Endodermal cell (in vitro differentiated cells): ENCODE measurements around the gene DNAJA4. TPM values are rescaled to one million over a fixed set of nuclear protein-coding genes. Genes with fewer than 3 reads are reported as not detected.
A peak's percentile ranks its signal among the peaks of the same experiment; 100 is the strongest.

Experiments
- DNase-seq: peaks from one replicate; pipeline ENCODE4 v3.0.0-alpha.2; 2017
- H3K27ac ChIP-seq: 2 replicates; pipeline ENCODE4 v1.5.1; 2013; ENCODE audit warnings: mild to moderate bottlenecking, low read depth, low read length, moderate library complexity
- H3K27me3 ChIP-seq: 2 replicates; pipeline ENCODE4 v1.6.1; 2013; ENCODE audit warnings: mild to moderate bottlenecking, low read length, moderate library complexity; ENCODE audit not compliant: insufficient read depth, control insufficient read depth, poor library complexity, severe bottlenecking
- H3K36me3 ChIP-seq: 2 replicates; pipeline ENCODE4 v1.7.0; 2013; ENCODE audit warnings: mild to moderate bottlenecking, low read length, moderate library complexity; ENCODE audit not compliant: control insufficient read depth, insufficient read depth
- H3K4me1 ChIP-seq: one replicate; pipeline ENCODE4 v1.7.0; 2013; ENCODE audit warnings: low read length; ENCODE audit not compliant: control insufficient read depth, insufficient read depth
- H3K4me3 ChIP-seq: 2 replicates; pipeline ENCODE4 v1.5.1; 2013; ENCODE audit warnings: mild to moderate bottlenecking, low read length, moderate library complexity
- H3K9ac ChIP-seq: 2 replicates; pipeline ENCODE4 v1.6.1; 2013; ENCODE audit warnings: mild to moderate bottlenecking, low read length, moderate library complexity; ENCODE audit not compliant: poor library complexity, severe bottlenecking; ENCODE audit errors: extremely low read depth
- H3K9me3 ChIP-seq: 2 replicates; pipeline ENCODE4 v1.6.1; 2013; ENCODE audit warnings: mild to moderate bottlenecking, low read length, moderate library complexity; ENCODE audit not compliant: control insufficient read depth
- H3K27ac Mint-ChIP-seq: 2 replicates; pipeline ENCODE4 v1.8.0; 2020; ENCODE audit warnings: mixed read lengths
- H3K27me3 Mint-ChIP-seq: 2 replicates; pipeline ENCODE4 v1.8.0; 2021; ENCODE audit warnings: mild to moderate bottlenecking, mixed read lengths; ENCODE audit not compliant: insufficient read depth
- H3K36me3 Mint-ChIP-seq: 2 replicates; pipeline ENCODE4 v1.8.0; 2020; ENCODE audit warnings: low read depth, mixed read lengths
- H3K4me1 Mint-ChIP-seq: 2 replicates; pipeline ENCODE4 v1.8.0; 2020; ENCODE audit warnings: mixed read lengths
- H3K4me3 Mint-ChIP-seq: 2 replicates; pipeline ENCODE4 v1.8.0; 2020; ENCODE audit warnings: mild to moderate bottlenecking, moderate library complexity, mixed read lengths
- H3K9me3 Mint-ChIP-seq: 2 replicates; pipeline ENCODE4 v1.8.0; 2020; ENCODE audit warnings: mild to moderate bottlenecking, mixed read lengths
- WGBS, 2 experiments: methylation state at CpG; one replicate each; pipeline versions ENCODE4 v1.1.5 to v1.1.7; 2013; ENCODE audit warnings: missing lambda C conversion rate in 2 of 2, mixed read lengths in 1 of 2; ENCODE audit not compliant: insufficient coverage in 1 of 2, insufficient read length in 1 of 2; 5-methylcytosine and 5-hydroxymethylcytosine counted together
- total RNA-seq, 2 donors: library from RNA; stranded (reverse); fragmentation: NEBNext Ultra II Directional in 1 of 2; extraction: Animal tissue kit (Norgen Biotek cat#: 25700) in 1 of 2; gene quantifications; 2 replicates in 1 of 2; 3 replicates in 1 of 2; pipeline ENCODE4 v1.2.1, GENCODE V29; 2021
- TF ChIP-seq, protein P1 (sequence below): fragments of 200-600 bp; sonication (generic); conservative IDR thresholded peaks from 2 replicates; pipeline ENCODE4 v1.5.0; 2021; ENCODE audit warnings: antibody characterized with exemption, mild to moderate bottlenecking

DNAJA4 gene
- total RNA-seq, 2 donors from 2014 or later = 4.9 to 18.5 TPM

DNA sequence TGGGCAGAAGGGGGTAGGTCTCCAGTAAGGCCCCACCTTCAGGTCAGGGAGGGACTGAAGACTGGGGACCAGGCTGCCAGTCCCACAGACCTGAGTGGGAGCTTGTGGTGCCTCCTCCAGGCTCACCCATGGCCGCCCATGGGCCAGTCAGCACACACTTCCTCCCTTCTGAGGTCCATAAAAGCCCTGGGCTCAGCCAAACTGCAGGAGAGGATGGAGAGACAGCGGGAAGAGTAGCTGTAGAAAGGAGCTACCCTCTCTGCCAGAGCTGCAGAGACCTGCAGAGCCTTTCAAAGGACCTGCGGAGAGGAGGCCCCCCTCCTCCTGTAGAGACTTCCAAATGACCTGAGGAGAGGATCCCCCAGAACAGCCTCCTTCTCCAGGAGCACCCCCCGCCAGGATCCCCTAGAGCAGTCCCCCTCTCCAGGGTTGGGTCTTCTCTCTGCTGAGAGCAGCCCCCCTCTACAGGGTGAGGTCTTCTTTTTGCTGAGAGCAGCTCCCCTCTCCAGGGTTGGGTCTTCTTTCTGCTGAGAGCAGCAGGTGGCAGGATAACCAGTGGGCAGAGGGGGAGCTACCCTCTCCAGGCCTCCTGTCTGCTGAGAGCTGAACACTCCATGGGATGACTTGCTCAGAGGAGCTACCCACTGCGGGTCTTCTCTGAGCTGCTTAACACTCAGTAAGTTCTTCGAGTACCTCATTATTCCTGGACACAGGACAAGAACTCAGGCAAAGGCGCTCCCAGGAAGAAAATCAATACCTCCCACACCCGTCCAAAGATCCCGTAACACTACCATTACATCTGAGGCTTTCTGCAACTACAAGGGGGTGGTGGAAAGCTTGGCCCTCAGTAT is 40.1 kb downstream of the DNAJA4 start:
- Histone ChIP-seq H3K27me3 (peaks cover 27% of the 10 kb centered on the region), H3K9me3 (no peaks in the 10 kb centered on the region), H3K4me3 (no peak overlapping the region), H3K4me1 (no peaks in the 10 kb centered on the region), H3K9ac (no peak overlapping the region), H3K36me3 (no peaks in the 10 kb centered on the region), H3K27ac (no peak overlapping the region)
- Mint-ChIP-seq H3K27me3 (peaks cover 10% of the 10 kb centered on the region), H3K4me3 (peak overlapping the region; percentile 60), H3K36me3 (no peaks in the 10 kb centered on the region), H3K27ac (no peak overlapping the region), H3K4me1 (no peaks in the 10 kb centered on the region), H3K9me3 (no peaks in the 10 kb centered on the region)
- TF ChIP-seq, protein P1, sequence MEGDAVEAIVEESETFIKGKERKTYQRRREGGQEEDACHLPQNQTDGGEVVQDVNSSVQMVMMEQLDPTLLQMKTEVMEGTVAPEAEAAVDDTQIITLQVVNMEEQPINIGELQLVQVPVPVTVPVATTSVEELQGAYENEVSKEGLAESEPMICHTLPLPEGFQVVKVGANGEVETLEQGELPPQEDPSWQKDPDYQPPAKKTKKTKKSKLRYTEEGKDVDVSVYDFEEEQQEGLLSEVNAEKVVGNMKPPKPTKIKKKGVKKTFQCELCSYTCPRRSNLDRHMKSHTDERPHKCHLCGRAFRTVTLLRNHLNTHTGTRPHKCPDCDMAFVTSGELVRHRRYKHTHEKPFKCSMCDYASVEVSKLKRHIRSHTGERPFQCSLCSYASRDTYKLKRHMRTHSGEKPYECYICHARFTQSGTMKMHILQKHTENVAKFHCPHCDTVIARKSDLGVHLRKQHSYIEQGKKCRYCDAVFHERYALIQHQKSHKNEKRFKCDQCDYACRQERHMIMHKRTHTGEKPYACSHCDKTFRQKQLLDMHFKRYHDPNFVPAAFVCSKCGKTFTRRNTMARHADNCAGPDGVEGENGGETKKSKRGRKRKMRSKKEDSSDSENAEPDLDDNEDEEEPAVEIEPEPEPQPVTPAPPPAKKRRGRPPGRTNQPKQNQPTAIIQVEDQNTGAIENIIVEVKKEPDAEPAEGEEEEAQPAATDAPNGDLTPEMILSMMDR = no peak
- peak; percentile 60 for DNase-seq
- 89% methylated on average over 4 to 9 of the region's 9 CpGs for WGBS, 2 experiments

DNA sequence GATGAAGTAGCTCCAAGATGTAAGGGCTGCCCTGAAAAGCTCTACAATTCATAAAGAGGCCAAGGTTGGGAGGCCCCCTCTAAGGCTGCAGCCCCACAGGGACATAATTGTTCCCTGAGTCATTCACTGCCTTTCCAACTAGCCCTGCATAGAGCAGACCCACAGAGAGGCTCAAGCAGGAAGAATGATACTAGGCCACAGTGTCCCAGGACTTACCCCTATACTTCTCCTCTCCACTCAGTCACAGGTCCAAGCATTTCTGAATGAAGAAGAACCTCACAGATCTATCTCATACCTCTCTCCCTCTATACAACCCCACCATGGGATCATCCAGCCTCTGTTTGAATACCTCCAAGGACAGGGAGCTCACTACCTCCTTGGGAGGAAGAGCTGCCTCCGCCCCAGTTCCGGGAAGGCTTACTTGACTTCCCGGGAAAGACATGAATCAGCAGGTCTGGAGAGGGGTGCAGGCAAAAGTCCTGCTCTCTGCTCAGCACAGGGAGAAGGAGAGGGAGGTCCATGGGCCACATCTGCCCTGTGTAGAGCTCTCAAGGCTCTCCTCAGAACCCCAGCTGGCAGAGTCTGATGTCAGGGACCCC is 41.9 kb downstream of the DNAJA4 start:
- H3K36me3 Mint-ChIP-seq = no peaks in the 10 kb centered on the region
- Histone ChIP-seq H3K27me3 (peaks cover 17% of the 10 kb centered on the region), H3K9ac (no peak overlapping the region), H3K4me3 (no peak overlapping the region), H3K9me3 (no peaks in the 10 kb centered on the region), H3K27ac (no peak overlapping the region), H3K36me3 (no peaks in the 10 kb centered on the region), H3K4me1 (no peaks in the 10 kb centered on the region)
- no peaks in the 10 kb centered on the region for H3K4me1 Mint-ChIP-seq
- TF ChIP-seq, protein P1 = no peak
- H3K27ac Mint-ChIP-seq = no peak overlapping the region
- WGBS, 2 experiments = 93 to 94% methylated on average over 3 of the region's 3 CpGs
- H3K4me3 Mint-ChIP-seq = no peak overlapping the region
- no peaks in the 10 kb centered on the region for H3K9me3 Mint-ChIP-seq
- DNase-seq = no peak
- peaks cover 6% of the 10 kb centered on the region for H3K27me3 Mint-ChIP-seq

DNA sequence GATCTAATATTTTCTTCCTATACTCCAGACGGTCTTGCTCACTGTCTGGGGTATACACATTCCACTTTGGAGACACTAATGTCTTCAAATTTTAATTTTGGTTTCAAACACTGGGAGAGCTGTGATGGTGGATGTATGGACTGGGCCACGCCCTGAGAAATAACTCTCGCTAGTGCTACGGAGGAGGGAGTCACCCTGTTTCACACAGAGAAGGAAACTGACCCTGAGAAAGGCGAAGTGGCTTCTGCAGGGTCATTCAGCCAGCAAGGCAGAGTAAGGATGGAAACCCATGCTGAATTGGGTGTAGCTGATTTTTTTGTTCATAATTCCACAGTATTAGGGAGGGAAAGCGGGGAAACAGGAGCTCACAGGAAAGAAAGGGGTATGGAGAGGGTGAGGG is 43.6 kb downstream of the DNAJA4 start:
- Mint-ChIP-seq H3K4me1 (peaks cover 9% of the 10 kb centered on the region), H3K4me3 (no peak overlapping the region), H3K27me3 (no peaks in the 10 kb centered on the region), H3K9me3 (no peaks in the 10 kb centered on the region), H3K36me3 (no peaks in the 10 kb centered on the region), H3K27ac (no peak overlapping the region)
- Histone ChIP-seq H3K27me3 (peaks cover 1% of the 10 kb centered on the region), H3K9me3 (no peaks in the 10 kb centered on the region), H3K27ac (no peak overlapping the region), H3K36me3 (no peaks in the 10 kb centered on the region), H3K4me3 (no peak overlapping the region), H3K4me1 (no peaks in the 10 kb centered on the region), H3K9ac (no peak overlapping the region)
- TF ChIP-seq, protein P1 = no peak
- 83% methylated on average over 5 to 6 of the region's 6 CpGs for WGBS, 2 experiments
- DNase-seq = no peak
